Nephron progenitor cell (in vitro differentiated cells): Measurements from ENCODE around the gene ZNF608.

Experiments used
- DNase-seq: peaks from one replicate; pipeline ENCODE4 v3.0.0; 2021
- H3K27ac Mint-ChIP-seq: 2 replicates; pipeline ENCODE4 v1.8.0; 2021; ENCODE audit warnings: mild to moderate bottlenecking, moderate library complexity, mixed read lengths
- H3K27me3 Mint-ChIP-seq: 2 replicates; pipeline ENCODE4 v1.8.0; 2021; ENCODE audit warnings: mild to moderate bottlenecking, low read depth, mixed read lengths; ENCODE audit not compliant: poor library complexity
- H3K36me3 Mint-ChIP-seq: 2 replicates; pipeline ENCODE4 v1.8.0; 2021; ENCODE audit warnings: low read depth, mixed read lengths
- H3K4me1 Mint-ChIP-seq: 2 replicates; pipeline ENCODE4 v1.8.0; 2021; ENCODE audit warnings: mixed read lengths
- H3K4me3 Mint-ChIP-seq: 2 replicates; pipeline ENCODE4 v1.8.0; 2021; ENCODE audit warnings: mild to moderate bottlenecking, moderate library complexity, mixed read lengths
- H3K9me3 Mint-ChIP-seq: 2 replicates; pipeline ENCODE4 v1.8.0; 2021; ENCODE audit warnings: mild to moderate bottlenecking, moderate library complexity, mixed read lengths
- TF ChIP-seq, protein P1 (sequence below): fragments of 200-600 bp; sonication (generic); IDR thresholded peaks from 2 replicates; pipeline ENCODE4 v1.5.0; 2021; ENCODE audit warnings: antibody characterized with exemption

Gene ZNF608

DNA sequence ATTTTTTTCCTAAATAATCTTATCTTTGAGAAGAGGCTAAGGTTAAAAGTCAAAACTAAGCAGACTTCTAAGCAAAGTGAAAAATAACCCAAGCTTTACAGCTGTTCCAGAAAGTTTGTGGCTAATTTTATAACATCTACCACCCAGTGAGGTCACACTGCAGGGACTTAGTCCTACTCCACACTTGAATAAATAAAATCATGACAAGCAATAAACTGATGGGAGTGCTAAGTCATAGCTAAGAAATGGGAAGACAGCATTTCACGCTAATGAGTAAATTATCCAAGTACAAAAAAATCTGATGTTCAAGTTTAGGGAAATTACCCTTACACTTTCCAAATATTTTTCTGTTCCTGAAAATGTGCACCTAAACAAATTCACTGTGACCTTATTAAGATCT is 47.7 kb downstream of the ZNF608 start:
- no peak for DNase-seq
- H3K9me3 Mint-ChIP-seq = peaks cover 14% of the 10 kb centered on the region
- H3K27me3 Mint-ChIP-seq = no peaks in the 10 kb centered on the region
- peak overlapping the region; percentile 98 for H3K27ac Mint-ChIP-seq
- peak overlapping the region; percentile 57 for H3K4me3 Mint-ChIP-seq
- TF ChIP-seq, protein P1, sequence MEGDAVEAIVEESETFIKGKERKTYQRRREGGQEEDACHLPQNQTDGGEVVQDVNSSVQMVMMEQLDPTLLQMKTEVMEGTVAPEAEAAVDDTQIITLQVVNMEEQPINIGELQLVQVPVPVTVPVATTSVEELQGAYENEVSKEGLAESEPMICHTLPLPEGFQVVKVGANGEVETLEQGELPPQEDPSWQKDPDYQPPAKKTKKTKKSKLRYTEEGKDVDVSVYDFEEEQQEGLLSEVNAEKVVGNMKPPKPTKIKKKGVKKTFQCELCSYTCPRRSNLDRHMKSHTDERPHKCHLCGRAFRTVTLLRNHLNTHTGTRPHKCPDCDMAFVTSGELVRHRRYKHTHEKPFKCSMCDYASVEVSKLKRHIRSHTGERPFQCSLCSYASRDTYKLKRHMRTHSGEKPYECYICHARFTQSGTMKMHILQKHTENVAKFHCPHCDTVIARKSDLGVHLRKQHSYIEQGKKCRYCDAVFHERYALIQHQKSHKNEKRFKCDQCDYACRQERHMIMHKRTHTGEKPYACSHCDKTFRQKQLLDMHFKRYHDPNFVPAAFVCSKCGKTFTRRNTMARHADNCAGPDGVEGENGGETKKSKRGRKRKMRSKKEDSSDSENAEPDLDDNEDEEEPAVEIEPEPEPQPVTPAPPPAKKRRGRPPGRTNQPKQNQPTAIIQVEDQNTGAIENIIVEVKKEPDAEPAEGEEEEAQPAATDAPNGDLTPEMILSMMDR = no peak
- H3K4me1 Mint-ChIP-seq = peaks cover 82% of the 10 kb centered on the region
- H3K36me3 Mint-ChIP-seq = peaks cover 54% of the 10 kb centered on the region

DNA sequence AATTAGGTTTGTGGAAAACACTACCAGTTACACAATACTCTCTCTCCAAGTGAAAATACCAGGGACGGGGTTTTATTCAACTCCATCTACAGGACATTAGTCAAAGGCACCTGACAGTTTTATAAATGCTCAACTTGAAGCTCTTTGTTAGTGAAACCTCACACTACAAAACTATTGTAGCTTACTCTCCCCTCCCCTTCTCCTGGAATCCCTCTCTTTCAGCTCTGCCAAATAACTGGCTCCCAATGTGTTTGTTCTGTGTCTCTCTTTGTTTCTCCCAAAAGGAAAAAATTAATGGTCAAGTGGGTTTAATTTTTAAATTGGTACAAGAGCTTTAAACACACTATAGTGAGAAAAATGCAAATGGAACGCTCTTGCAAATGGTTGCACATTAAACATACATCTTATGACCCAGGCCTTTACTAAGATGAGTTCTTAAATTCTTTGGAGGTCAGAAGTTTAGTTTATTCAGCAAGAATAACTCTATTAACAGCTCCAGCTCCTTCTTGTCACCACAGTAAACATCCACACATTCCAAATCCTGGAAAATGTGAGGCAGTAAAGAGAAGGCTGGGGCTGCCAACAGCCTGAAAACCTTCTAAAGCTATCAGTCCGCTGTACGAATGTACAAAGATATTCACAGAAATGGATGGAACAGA is 48.4 kb downstream of the ZNF608 start:
- TF ChIP-seq, protein P1 = no peak
- DNase-seq = no peak
- peaks cover 61% of the 10 kb centered on the region for H3K36me3 Mint-ChIP-seq
- peak overlapping the region; percentile 49 for H3K4me3 Mint-ChIP-seq
- peaks cover 75% of the 10 kb centered on the region for H3K4me1 Mint-ChIP-seq
- no peaks in the 10 kb centered on the region for H3K27me3 Mint-ChIP-seq
- H3K9me3 Mint-ChIP-seq = peaks cover 18% of the 10 kb centered on the region
- peak overlapping the region; percentile 98 for H3K27ac Mint-ChIP-seq

DNA sequence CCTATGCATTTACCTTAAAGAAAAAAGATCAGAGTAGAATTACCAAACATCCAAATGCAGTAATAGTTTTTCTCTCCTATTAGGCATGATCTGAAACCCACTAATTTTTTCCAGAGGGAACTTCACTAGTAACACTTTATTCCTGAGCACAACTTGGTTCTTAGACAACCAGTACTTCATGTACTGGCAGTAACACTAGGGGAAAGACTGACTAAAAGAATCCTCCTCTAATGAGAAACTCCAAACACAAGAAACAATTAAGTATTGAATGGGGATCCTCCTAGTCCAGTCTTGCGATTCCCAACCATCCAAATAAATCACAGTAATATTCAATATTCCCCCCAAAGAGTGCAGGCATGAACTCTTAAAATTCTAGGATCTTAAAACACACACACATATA is 48.9 kb downstream of the ZNF608 start:
- Mint-ChIP-seq H3K27me3 (no peaks in the 10 kb centered on the region), H3K9me3 (peaks cover 18% of the 10 kb centered on the region), H3K4me3 (peak overlapping the region; percentile 49), H3K27ac (peak overlapping the region; percentile 98), H3K36me3 (peaks cover 67% of the 10 kb centered on the region), H3K4me1 (peaks cover 69% of the 10 kb centered on the region)
- TF ChIP-seq, protein P1 = no peak
- no peak for DNase-seq

DNA sequence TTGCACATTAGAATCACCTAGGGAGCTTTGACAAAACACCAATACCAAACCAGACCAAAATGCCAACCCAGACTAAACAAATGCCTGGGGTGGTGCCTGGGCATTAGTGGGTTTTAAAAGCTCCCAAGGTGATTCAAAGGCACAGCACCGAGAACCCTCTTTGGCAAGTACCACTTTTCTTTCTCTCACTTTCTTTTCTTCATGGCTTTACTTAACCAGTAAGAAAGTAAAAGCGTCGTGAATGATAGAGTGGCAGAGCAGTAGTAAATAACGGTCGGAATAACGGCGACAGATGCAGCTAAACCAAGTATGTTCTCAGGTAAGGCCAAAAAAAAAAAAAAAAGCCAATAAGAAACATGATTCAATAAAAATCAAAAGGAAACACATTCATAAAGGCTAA is 49.5 kb downstream of the ZNF608 start:
- Mint-ChIP-seq H3K36me3 (peaks cover 69% of the 10 kb centered on the region), H3K9me3 (peaks cover 18% of the 10 kb centered on the region), H3K27me3 (no peaks in the 10 kb centered on the region), H3K27ac (peak overlapping the region; percentile 84), H3K4me3 (peak overlapping the region; percentile 8), H3K4me1 (peaks cover 63% of the 10 kb centered on the region)
- no peak for DNase-seq
- TF ChIP-seq, protein P1 = no peak
